Hepatocyte (in vitro differentiated cells): Measurements from ENCODE around the gene FKBP6.

Experiments
- EZH2phosphoT487 ChIP-seq: fragments of 200-600 bp; sonication (generic); IDR thresholded peaks from one replicate; pipeline ENCODE4 v1.6.1; 2018; ENCODE audit warnings: antibody characterized with exemption, mild to moderate bottlenecking, low read depth, moderate library complexity; ENCODE audit not compliant: unreplicated experiment, severe bottlenecking
- TF ChIP-seq, protein P1 (sequence below): fragments of 200-600 bp; sonication (generic); IDR thresholded peaks from 2 replicates; pipeline ENCODE4 v1.5.1; 2016; ENCODE audit warnings: antibody characterized with exemption, mild to moderate bottlenecking; ENCODE audit not compliant: poor library complexity

GRCh38 chr7:73354821-73355220 lies 26.9 kb downstream of the FKBP6 start:
- TF ChIP-seq, protein P1, sequence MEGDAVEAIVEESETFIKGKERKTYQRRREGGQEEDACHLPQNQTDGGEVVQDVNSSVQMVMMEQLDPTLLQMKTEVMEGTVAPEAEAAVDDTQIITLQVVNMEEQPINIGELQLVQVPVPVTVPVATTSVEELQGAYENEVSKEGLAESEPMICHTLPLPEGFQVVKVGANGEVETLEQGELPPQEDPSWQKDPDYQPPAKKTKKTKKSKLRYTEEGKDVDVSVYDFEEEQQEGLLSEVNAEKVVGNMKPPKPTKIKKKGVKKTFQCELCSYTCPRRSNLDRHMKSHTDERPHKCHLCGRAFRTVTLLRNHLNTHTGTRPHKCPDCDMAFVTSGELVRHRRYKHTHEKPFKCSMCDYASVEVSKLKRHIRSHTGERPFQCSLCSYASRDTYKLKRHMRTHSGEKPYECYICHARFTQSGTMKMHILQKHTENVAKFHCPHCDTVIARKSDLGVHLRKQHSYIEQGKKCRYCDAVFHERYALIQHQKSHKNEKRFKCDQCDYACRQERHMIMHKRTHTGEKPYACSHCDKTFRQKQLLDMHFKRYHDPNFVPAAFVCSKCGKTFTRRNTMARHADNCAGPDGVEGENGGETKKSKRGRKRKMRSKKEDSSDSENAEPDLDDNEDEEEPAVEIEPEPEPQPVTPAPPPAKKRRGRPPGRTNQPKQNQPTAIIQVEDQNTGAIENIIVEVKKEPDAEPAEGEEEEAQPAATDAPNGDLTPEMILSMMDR, result no peak
- no peak for TF ChIP-seq EZH2phosphoT487
